Trophoblast cell (in vitro differentiated cells and primary cell): Measurements from ENCODE around the gene CSMD2.
A peak's percentile ranks its signal among the peaks of the same experiment; 100 is the strongest.
"Not testable (repeated sequence)": the region's sequence is repeated elsewhere in the genome, so short reads cannot be mapped to it uniquely, and the experiment has no call there.

Experiments used
- DNase-seq, 2 donors: peaks; one replicate each; pipeline ENCODE4 v3.0.0-alpha.2; 2016
- H2AFZ ChIP-seq: 2 replicates; pipeline ENCODE4 v1.6.1; 2013; ENCODE audit warnings: low read length, moderate library complexity, mild to moderate bottlenecking; ENCODE audit not compliant: insufficient read depth, poor library complexity
- H2AK5ac ChIP-seq: 2 replicates; pipeline ENCODE4 v1.6.1; 2013; ENCODE audit warnings: mild to moderate bottlenecking, low read length
- H2BK120ac ChIP-seq: 2 replicates; pipeline ENCODE4 v1.6.1; 2013; ENCODE audit warnings: low read length, mild to moderate bottlenecking, moderate library complexity; ENCODE audit not compliant: insufficient read depth, poor library complexity
- H2BK12ac ChIP-seq: 2 replicates; pipeline ENCODE4 v1.6.1; 2013; ENCODE audit warnings: mild to moderate bottlenecking, low read length, moderate library complexity
- H2BK5ac ChIP-seq: 2 replicates; pipeline ENCODE4 v1.6.1; 2013; ENCODE audit warnings: low read length, low read depth, moderate library complexity, mild to moderate bottlenecking; ENCODE audit not compliant: poor library complexity
- H3K14ac ChIP-seq: 2 replicates; pipeline ENCODE4 v1.6.1; 2013; ENCODE audit warnings: mild to moderate bottlenecking, low read length
- H3K18ac ChIP-seq: 2 replicates; pipeline ENCODE4 v1.6.1; 2013; ENCODE audit warnings: mild to moderate bottlenecking, low read length
- H3K23ac ChIP-seq: 2 replicates; pipeline ENCODE4 v1.6.1; 2013; ENCODE audit warnings: low read length
- H3K27ac ChIP-seq: 2 replicates; pipeline ENCODE4 v1.5.1; 2013; ENCODE audit warnings: low read depth, mild to moderate bottlenecking, inconsistent platforms, low read length, moderate library complexity
- H3K27me3 ChIP-seq: 2 replicates; pipeline ENCODE4 v1.6.1; 2013; ENCODE audit warnings: inconsistent platforms, mild to moderate bottlenecking, low read length, moderate library complexity; ENCODE audit not compliant: insufficient read depth
- H3K36me3 ChIP-seq, 2 experiments: 1 replicate in 1 of 2; 2 replicates in 1 of 2; pipeline ENCODE4 v1.6.1; 2013; ENCODE audit warnings: low read length in 2 of 2, mild to moderate bottlenecking in 2 of 2, moderate library complexity in 1 of 2; ENCODE audit not compliant: insufficient read depth in 2 of 2, control insufficient read depth in 1 of 2
- H3K4ac ChIP-seq: 2 replicates; pipeline ENCODE4 v1.6.1; 2013; ENCODE audit warnings: low read depth, mild to moderate bottlenecking, low read length, moderate library complexity
- H3K4me1 ChIP-seq, 2 experiments: 1 replicate in 1 of 2; 2 replicates in 1 of 2; pipeline ENCODE4 v1.6.1; 2013; ENCODE audit warnings: low read length in 2 of 2, mild to moderate bottlenecking in 2 of 2, moderate library complexity in 1 of 2; ENCODE audit not compliant: insufficient read depth in 2 of 2, control insufficient read depth in 1 of 2
- H3K4me2 ChIP-seq: 2 replicates; pipeline ENCODE4 v1.6.1; 2013; ENCODE audit warnings: inconsistent platforms, mild to moderate bottlenecking, low read length, moderate library complexity
- H3K4me3 ChIP-seq: 2 replicates; pipeline ENCODE4 v1.5.1; 2013; ENCODE audit warnings: mild to moderate bottlenecking, low read depth, low read length, inconsistent platforms
- H3K79me1 ChIP-seq: one replicate; pipeline ENCODE4 v1.6.1; 2013; ENCODE audit warnings: low read length
- H3K79me2 ChIP-seq: 2 replicates; pipeline ENCODE4 v1.6.1; 2013; ENCODE audit warnings: low read length, mild to moderate bottlenecking; ENCODE audit not compliant: control insufficient read depth, insufficient read depth, poor library complexity
- H3K9ac ChIP-seq: 2 replicates; pipeline ENCODE4 v1.6.1; 2013; ENCODE audit warnings: mild to moderate bottlenecking, low read length
- H3K9me3 ChIP-seq: 2 replicates; pipeline ENCODE4 v1.6.1; 2013; ENCODE audit warnings: low read depth, mild to moderate bottlenecking, control low read depth, inconsistent platforms, low read length; ENCODE audit not compliant: insufficient read depth
- H4K12ac ChIP-seq: 2 replicates; pipeline ENCODE4 v1.6.1; 2013; ENCODE audit warnings: low read depth, mild to moderate bottlenecking, low read length, moderate library complexity
- H4K8ac ChIP-seq: 2 replicates; pipeline ENCODE4 v1.6.1; 2013; ENCODE audit warnings: low read depth, mild to moderate bottlenecking, low read length, moderate library complexity
- H4K91ac ChIP-seq: one replicate; pipeline ENCODE4 v1.6.1; 2013; ENCODE audit warnings: low read depth, mild to moderate bottlenecking, low read length, moderate library complexity
- WGBS: extraction: QIAGEN DNeasy Blood & Tissue Kit; methylation state at CpG from one replicate; pipeline ENCODE4 v1.1.7; 2013; ENCODE audit warnings: missing lambda C conversion rate; ENCODE audit not compliant: insufficient read length, insufficient coverage; ENCODE audit errors: extremely low coverage; 5-methylcytosine and 5-hydroxymethylcytosine counted together

The CSMD2 gene

GRCh38 chr1:34186741-34187494 lies 21.9 kb upstream of the CSMD2 start:
- Histone ChIP-seq H2BK120ac (no peak overlapping the region), H3K9me3 (peaks cover 11% of the 10 kb centered on the region), H3K4me1 (no peaks in the 10 kb centered on the region), H3K23ac (no peak overlapping the region), H2AFZ (no peak overlapping the region), H3K79me2 (no peaks in the 10 kb centered on the region), H3K27ac (no peak overlapping the region), H2BK12ac (no peak overlapping the region), H3K14ac (no peak overlapping the region), H3K36me3 (no peaks in the 10 kb centered on the region), H4K12ac (no peak overlapping the region), H3K9ac (no peak overlapping the region), H2BK5ac (no peak overlapping the region), H3K79me1 (no peaks in the 10 kb centered on the region), H3K4me2 (no peak overlapping the region), H3K4ac (no peak overlapping the region), H4K91ac (no peak overlapping the region), H3K27me3 (no peaks in the 10 kb centered on the region), H3K4me3 (no peak overlapping the region), H3K18ac (no peak overlapping the region), H4K8ac (no peak overlapping the region), H2AK5ac (no peak overlapping the region)
- WGBS = no CpG with 5 or more reads among the region's 12 CpGs
- DNase-seq = no peak

- not testable (repeated sequence) for H2AK5ac ChIP-seq, H3K9ac ChIP-seq, H3K18ac ChIP-seq, H2BK120ac ChIP-seq, H3K9me3 ChIP-seq, H3K27ac ChIP-seq, H4K8ac ChIP-seq, H2BK5ac ChIP-seq, H2AFZ ChIP-seq, H3K4me1 ChIP-seq, H3K36me3 ChIP-seq, H4K91ac ChIP-seq, H3K79me2 ChIP-seq, H3K23ac ChIP-seq, H3K4me3 ChIP-seq, H4K12ac ChIP-seq, H3K14ac ChIP-seq, H2BK12ac ChIP-seq, H3K4me2 ChIP-seq, H3K27me3 ChIP-seq, H3K4ac ChIP-seq, H3K79me1 ChIP-seq, DNase-seq
- WGBS = no CpG with 5 or more reads among the region's 4 CpGs
Measured at GRCh38 chr1:34183381-34183780, 18.4 kb upstream of the CSMD2 start.

GRCh38 chr1:34178072-34178471 lies 13.0 kb upstream of the CSMD2 start:
- Histone ChIP-seq H3K27ac (no peak overlapping the region), H3K4me3 (no peak overlapping the region), H3K4ac (no peak overlapping the region), H3K79me1 (no peaks in the 10 kb centered on the region), H4K12ac (no peak overlapping the region), H3K14ac (no peak overlapping the region), H3K79me2 (no peaks in the 10 kb centered on the region), H3K9ac (no peak overlapping the region), H3K4me2 (no peak overlapping the region), H3K27me3 (peaks cover 6% of the 10 kb centered on the region), H3K36me3 (no peaks in the 10 kb centered on the region), H2AFZ (no peak overlapping the region), H3K23ac (no peak overlapping the region), H4K8ac (no peak overlapping the region), H3K9me3 (peaks cover 2% of the 10 kb centered on the region), H2BK12ac (no peak overlapping the region), H2BK5ac (no peak overlapping the region), H2BK120ac (no peak overlapping the region), H3K18ac (no peak overlapping the region), H4K91ac (no peak overlapping the region), H2AK5ac (no peak overlapping the region), H3K4me1 (no peaks in the 10 kb centered on the region)
- DNase-seq = no peak
- no CpG with 5 or more reads among the region's 2 CpGs for WGBS

GRCh38 chr1:34176830-34177603 lies 12.0 kb upstream of the CSMD2 start, which contains the start of gene C1orf94:
C1orf94 (plus strand) TSS chr1:34176907; CDS start chr1:34177790, 883 bp downstream.
- Histone ChIP-seq H2AFZ (no peak within 1 kb of the TSS), H4K12ac (no peak within 1 kb of the TSS), H2BK5ac (no peak within 1 kb of the TSS), H3K27me3 (peaks cover 6% of the 10 kb centered on the region), H3K14ac (no peak within 1 kb of the TSS), H3K79me2 (no peaks in the 10 kb centered on the region), H3K4ac (no peak within 1 kb of the TSS), H3K79me1 (no peaks in the 10 kb centered on the region), H3K9me3 (no peaks in the 10 kb centered on the region), H3K27ac (no peak within 1 kb of the TSS), H3K18ac (no peak within 1 kb of the TSS), H3K36me3 (no peaks in the 10 kb centered on the region), H4K8ac (no peak within 1 kb of the TSS), H3K4me3 (no peak within 1 kb of the TSS), H2BK120ac (no peak within 1 kb of the TSS), H4K91ac (no peak within 1 kb of the TSS), H3K9ac (no peak within 1 kb of the TSS), H3K4me1 (no peaks in the 10 kb centered on the region), H3K23ac (no peak within 1 kb of the TSS), H2BK12ac (no peak within 1 kb of the TSS), H2AK5ac (no peak within 1 kb of the TSS), H3K4me2 (peak within 1 kb of the TSS; percentile 29)
- no peak for DNase-seq
- WGBS = no CpG with 5 or more reads among the region's 58 CpGs
